HG03521 (cell line): Measurements from ENCODE around the gene GIT1.

Experiments used
- ATAC-seq: cut with Tn5 transposase; IDR thresholded peaks from one replicate; pipeline ENCODE4 v1.9.1; 2021; ENCODE audit warnings: mild to moderate bottlenecking, moderate library complexity; ENCODE audit not compliant: unreplicated experiment

Gene GIT1

DNA sequence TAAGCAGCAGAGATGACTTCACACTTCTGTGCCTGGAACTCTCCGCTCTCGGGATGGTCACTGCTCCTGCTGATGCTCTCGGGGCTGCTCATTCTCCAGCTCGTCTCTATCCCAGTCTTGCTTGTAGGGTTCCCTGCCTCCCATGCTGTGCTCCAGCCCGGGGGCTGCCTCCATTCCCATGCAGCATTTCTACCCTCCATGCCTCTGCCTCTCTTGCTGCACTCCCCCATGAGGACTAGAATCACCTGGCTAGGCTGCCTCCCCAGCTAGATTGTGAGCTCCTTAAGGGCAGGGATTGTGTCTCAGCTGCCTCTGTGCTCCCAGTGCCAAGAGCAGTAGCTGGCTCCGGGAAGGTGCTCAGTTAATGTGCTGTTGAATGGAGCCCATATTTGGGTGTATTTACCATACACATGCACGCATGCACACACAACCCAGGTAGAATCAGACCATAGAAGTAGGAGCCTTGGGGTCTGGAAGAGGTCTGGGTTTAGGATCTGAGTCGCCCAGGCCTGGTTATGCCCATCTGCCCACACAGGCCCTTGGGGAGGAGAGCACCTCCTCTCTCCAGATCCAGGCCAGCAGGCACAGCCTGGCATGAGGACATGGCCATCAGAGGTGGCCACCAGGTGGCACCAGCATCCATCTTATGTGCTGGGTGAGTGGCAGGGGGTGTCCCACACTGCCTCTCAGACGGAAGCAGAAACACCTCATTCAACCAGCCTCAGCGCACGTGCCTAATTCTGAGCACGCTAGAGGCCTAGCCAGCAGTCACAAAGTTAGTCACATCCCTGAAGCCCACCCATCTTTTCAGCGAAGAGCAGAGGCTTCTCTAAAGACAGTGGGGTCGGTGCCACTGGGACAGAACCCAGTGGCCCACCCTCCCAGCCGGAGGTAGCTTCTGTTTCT lies 9.3 kb downstream of the GIT1 start:
- peak; percentile 67 for ATAC-seq

- ATAC-seq: no peak
Measured at GRCh38 chr17:29578626-29579485, 10.6 kb downstream of the GIT1 start.

GRCh38 chr17:29577385-29578211 lies 11.8 kb downstream of the GIT1 start:
- ATAC-seq: no peak

- ATAC-seq: no peak
Measured at GRCh38 chr17:29577001-29577370, 12.5 kb downstream of the GIT1 start.

DNA sequence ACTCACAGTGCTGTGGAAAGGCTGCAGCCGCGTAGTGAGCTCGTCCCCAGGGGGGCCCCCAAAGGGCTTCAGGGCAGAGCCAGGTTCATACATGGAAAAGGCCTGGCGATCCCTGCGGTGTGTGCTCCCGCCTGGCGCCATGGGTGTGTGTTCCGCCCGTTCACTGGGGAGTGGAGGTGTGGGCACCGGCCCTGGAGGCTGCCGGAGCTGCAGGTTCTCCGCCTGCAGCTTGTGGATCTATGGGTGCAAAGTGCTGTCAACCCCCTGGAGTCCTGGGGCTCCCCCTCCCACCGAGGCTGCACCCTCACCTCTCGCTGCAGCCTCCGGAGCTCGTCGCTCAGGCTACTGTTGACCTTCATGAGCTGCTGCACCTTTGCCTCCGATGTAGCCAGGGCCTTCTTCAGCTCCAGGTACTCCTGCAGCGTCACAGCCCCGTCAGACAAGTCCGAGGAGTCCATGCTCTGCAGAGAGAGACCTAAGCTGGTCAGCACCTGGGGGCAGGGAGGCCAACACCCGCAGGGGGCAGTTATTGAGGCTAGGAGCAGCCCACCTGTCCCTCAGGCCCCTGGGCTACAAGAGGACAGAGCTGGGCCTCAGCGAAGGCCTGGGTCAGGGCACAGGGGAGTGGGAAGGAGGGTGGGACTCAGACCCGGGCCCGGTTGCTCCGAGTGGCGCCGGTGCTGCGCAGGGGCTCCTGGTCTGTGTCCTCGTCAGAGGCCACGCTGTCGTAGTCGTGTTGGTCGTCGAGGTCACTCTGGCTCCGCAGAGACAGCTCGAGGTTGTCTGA lies 13.0 kb downstream of the GIT1 start:
- no peak for ATAC-seq

DNA sequence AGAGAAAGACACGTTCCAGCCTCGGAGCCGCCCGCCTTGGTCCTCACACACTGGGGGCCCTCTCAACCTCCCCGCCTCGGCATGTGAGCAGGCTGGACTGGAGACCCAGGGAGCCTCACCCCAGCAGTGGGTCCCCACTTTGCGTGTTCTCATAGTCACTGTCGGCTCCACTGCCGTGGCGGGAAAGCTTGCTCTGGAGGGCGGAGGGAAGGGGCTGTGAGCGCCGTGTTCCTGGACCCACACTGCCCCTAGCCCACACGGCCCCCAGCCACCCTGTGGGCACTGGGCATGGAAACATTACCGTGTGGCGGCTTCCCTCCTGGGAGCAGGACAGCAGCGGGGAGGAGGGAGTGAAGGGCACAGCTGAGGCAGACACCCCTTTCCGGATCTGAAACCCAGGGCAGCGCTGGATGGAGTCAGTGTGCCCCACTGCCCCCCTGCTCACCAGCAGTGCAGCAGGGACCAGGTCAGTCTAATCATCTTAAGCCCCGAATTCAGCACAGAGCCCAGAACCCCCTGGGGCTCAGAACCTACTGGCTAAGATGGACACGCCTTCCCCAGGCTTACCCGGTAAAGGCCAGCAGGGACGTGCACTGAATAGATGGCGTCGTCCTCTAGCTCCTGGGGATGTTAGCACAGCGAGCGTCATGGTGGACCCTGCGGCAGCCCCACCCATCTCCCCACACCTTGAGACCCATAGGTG lies 13.8 kb downstream of the GIT1 start:
- ATAC-seq: no peak

DNA sequence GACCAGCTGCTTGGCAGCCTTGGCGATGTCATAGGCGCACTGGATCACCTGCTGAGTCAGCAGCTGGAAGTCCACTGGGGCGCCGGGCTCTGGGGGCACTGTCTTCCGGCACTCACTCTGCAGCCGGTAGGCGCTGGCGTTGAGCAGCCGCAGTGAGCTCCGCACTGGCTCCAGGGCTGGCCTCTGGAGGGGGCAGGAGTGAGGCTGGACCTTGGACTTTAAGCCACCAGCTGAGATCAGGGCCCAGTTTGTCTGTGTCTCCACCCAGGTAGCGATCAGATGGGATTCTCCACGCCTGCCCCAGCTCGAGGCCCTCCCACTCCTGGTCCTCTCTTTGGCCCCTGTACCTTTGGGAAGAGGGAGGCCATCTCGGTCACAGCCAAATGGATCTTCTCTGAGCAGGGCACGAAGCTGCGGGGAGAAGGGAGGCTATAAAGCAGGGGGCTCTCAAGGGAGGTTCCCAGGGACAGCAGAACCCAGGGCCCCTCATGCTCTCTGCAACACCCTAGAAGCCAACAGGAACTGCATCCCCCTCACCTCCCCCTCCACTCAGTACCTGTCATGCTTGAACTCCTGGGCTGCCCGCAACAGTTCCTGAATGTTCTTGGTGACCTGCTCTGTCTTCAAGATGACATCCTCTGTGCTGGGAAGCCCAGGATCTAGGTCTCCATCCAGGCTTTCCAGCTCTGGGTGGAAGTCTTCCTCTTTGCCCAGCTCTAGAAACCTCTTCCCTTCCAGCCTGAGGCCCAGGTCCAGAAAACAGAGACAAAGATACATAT lies 14.5 kb downstream of the GIT1 start:
- no peak for ATAC-seq

DNA sequence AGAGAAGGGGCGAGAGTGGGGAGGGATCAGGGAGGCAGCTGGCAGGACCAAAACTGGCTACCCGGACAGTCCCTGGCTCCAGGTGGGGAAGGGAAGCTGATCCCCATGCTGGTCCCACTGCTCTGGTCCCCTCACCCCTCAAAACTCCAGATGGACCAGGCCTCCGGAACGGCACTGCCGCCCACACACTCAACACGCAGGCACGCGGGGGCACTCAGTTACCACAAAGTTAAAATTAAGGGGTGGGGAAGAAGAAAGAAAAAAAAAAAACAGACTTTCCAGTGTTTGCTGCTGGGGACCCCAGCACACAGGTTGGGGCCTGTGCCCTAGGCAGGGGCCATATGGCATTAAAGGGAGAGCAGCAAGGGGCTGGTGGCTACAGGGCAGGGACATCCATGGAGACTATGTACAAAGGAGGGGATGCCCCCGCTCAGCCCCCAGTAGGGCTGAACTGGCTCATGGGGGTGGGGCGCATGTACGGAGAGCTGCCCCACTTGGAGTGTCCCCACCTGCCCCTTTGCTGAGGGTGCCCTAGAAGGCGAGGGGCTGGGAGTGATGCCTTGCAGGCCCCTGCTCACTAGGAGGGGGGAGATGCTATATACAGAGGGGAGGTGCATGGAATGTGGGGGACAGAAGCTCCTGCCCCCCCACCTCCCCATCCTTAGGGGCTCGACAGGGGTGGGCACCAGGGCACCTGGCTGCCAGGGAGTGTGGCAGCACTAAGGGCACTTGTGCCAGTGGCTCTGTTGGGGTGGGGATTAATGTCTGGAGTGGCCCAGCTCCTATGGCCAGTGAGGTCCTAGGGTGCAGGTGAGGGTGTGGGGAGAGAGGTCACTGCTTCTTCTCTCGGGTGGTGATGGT lies 15.3 kb downstream of the GIT1 start:
- no peak for ATAC-seq

GRCh38 chr17:29573558-29573869 lies 15.9 kb downstream of the GIT1 start:
- ATAC-seq: no peak

DNA sequence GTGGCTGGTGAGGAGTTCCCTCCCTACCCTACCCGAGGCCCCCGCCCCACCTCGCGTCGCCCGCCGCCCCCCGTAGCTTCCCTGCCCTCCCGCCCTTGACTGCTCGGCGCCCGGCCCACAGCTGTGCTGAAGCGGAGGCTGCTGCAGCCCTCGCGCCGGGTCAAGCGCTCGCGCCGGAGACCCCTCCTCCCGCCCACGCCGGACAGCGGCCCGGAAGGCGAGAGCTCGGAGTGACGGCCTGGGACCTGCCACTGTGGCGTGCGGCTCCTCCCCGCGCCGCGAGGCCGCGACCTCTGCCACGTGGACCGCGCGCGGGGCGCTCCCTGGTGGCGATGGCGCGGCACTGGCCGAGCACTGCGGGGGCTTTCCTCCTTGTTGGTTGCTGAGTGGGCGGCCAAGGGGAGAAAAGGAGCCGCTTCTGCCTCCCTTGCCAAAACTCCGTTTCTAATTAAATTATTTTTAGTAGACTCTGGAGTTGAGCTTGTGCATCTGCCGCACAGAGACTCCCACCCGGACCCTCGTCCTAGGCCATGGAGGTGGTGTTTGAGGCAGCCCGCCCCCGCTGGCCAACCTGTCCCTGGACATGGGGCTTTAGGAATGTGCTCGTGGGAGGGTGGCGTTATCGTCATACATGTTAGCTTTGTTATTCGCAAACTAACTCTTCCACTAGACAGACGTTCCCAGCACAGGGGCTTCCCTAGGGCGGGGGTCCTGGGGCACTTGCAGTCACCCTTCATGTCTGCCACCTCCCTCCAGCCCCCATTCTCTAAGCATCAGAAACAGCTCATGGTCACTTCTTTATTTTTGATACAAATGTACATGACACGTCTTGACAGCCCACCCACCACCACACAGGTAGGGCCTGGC lies 16.5 kb downstream of the GIT1 start:
- no peak for ATAC-seq

DNA sequence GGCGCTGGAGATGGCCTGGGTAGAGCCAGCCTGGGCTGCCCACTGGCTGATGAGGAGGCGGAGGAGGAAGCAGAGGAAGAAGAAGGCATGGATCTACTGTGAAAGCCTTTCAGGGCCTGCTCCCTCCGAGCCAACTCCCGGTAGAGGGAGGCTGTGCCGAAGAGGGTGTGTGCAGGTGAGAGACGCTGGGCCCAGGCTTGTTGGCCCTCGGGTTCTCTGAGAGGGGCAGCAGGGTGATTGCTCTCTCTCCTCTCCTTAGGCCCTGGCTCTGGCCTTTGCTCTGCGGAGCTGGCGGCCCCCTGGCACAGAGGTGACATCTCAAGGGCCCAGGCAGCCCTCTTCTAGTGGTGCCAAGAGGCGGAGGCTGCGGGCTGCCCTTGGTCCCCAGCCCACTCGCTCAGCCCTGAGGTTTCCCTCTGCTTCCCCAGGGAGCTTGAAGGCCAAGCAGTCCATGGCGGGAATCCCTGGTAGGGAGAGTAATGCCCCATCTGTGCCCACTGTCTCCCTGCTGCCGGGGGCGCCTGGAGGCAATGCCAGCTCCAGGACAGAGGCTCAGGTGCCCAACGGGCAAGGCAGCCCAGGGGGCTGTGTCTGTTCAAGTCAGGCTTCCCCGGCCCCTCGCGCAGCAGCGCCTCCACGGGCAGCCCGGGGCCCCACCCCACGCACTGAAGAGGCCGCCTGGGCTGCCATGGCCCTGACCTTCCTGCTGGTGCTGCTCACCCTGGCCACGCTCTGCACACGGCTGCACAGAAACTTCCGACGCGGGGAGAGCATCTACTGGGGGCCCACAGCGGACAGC lies 17.4 kb downstream of the GIT1 start:
- ATAC-seq: no peak

DNA sequence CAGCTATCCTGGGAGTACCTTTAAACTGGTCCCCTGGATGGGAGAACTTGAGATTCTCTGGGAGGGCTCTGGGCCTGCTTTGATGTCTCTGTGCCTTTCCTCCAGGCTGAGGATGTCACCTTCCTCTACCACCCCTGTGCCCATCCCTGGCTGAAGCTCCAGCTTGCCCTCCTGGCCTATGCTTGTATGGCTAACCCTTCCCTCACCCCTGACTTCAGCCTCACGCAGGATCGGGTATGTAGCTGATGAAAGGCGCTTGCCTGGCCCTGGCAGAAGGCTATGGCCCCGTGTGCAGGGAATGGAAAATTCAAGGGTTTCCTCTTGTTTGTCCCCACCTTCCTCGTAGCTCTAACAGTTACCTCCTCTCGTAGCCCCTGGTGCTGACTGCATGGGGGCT lies 18.0 kb downstream of the GIT1 start:
- ATAC-seq: no peak

DNA sequence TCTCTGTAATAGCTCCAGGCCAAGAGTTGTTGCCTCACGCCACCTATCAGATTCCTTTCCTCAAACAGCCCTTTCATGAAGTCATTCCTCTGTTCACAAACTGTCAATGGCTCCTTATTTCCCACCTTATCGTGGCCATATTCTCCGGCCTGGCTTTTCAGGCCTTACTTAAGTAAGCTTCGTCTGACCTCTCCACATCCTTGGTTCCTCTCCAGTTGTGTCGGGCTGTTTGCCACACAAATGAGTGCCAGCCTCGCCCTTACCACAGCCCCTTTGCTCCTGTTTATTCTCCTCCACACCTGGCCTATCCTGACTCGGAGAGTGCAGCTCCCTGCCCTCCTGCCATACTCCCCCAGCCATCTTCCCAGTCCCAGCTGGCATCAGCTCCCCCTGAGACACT lies 18.9 kb downstream of the GIT1 start:
- ATAC-seq: no peak

GRCh38 chr17:29569245-29569950 lies 20.1 kb downstream of the GIT1 start:
- no peak for ATAC-seq

GRCh38 chr17:29568331-29569244 lies 20.9 kb downstream of the GIT1 start, which contains the start of gene TP53I13:
TSS of gene TP53I13 (plus strand) at chr17:29568701. CDS start at chr17:29568759, 58 bp downstream.
- ATAC-seq: peak; percentile 40
